ENCODE results near the gene KIAA0513.

KIAA0513 gene

DNA sequence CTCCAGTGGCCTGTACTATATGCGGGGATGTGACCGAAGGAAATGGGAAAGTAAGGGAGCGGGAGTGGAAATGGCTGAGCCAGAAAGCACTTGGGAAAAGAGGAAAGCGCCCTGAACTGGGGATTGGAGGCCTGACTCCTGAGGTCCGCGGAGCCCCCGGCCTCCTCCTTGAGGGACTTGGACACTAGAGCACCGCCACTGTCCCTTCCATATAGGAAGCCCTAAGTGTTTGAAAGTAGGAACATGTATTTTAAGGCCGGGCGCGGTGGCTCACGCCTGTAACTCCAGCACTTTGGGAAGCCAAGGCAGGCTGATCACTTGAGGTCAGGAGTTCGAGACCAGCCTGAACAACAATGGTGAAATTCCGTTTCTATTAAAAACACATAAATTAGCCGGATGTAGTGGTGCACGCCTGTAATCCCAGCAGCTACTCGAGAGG lies 15.7 kb upstream of the KIAA0513 start:
- TF ChIP-seq POLR2AphosphoS5 (IDR thresholded peaks at IDR 0.05; ENCODE audit: low read depth) (no peak), SPI1 (IDR thresholded peaks at IDR 0.05; ENCODE audit: borderline replicate concordance, low read depth) (no peak), GABPA (IDR thresholded peaks at IDR 0.05; ENCODE audit: low read depth) (no peak)
- TF ChIP-seq, protein P1, sequence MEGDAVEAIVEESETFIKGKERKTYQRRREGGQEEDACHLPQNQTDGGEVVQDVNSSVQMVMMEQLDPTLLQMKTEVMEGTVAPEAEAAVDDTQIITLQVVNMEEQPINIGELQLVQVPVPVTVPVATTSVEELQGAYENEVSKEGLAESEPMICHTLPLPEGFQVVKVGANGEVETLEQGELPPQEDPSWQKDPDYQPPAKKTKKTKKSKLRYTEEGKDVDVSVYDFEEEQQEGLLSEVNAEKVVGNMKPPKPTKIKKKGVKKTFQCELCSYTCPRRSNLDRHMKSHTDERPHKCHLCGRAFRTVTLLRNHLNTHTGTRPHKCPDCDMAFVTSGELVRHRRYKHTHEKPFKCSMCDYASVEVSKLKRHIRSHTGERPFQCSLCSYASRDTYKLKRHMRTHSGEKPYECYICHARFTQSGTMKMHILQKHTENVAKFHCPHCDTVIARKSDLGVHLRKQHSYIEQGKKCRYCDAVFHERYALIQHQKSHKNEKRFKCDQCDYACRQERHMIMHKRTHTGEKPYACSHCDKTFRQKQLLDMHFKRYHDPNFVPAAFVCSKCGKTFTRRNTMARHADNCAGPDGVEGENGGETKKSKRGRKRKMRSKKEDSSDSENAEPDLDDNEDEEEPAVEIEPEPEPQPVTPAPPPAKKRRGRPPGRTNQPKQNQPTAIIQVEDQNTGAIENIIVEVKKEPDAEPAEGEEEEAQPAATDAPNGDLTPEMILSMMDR (IDR thresholded peaks at IDR 0.05; ENCODE audit: insufficient read depth, low read length) = no peak
- TF ChIP-seq, protein P2, sequence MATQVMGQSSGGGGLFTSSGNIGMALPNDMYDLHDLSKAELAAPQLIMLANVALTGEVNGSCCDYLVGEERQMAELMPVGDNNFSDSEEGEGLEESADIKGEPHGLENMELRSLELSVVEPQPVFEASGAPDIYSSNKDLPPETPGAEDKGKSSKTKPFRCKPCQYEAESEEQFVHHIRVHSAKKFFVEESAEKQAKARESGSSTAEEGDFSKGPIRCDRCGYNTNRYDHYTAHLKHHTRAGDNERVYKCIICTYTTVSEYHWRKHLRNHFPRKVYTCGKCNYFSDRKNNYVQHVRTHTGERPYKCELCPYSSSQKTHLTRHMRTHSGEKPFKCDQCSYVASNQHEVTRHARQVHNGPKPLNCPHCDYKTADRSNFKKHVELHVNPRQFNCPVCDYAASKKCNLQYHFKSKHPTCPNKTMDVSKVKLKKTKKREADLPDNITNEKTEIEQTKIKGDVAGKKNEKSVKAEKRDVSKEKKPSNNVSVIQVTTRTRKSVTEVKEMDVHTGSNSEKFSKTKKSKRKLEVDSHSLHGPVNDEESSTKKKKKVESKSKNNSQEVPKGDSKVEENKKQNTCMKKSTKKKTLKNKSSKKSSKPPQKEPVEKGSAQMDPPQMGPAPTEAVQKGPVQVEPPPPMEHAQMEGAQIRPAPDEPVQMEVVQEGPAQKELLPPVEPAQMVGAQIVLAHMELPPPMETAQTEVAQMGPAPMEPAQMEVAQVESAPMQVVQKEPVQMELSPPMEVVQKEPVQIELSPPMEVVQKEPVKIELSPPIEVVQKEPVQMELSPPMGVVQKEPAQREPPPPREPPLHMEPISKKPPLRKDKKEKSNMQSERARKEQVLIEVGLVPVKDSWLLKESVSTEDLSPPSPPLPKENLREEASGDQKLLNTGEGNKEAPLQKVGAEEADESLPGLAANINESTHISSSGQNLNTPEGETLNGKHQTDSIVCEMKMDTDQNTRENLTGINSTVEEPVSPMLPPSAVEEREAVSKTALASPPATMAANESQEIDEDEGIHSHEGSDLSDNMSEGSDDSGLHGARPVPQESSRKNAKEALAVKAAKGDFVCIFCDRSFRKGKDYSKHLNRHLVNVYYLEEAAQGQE (IDR thresholded peaks at IDR 0.05; ENCODE audit: insufficient replicate concordance, low read depth) = no peak
- H3K27ac ChIP-seq (replicated peaks) = peak overlapping the region; percentile 97

DNA sequence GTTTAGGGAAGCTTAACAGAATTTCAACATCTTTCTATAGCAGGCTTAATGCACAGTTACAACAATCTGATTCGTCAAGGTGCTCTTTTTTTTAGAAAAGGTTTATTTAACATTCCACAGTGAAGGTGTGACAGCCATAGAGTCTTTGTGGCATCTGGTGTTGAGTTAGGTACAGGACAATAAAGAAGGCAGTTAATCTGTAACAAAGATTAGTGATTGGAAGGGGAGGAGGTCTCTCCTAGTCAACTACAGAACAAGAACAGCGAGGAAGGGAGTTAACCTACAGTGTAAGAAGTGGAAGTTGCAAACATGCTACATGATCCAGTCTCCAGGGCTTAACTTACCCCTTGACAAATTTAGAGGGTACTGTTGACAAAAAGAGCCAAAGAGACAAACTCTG lies 13.3 kb upstream of the KIAA0513 start:
- TF ChIP-seq, protein P2 (IDR thresholded peaks at IDR 0.05; ENCODE audit: insufficient replicate concordance, low read depth) = no peak
- no peak for TF ChIP-seq SPI1 (IDR thresholded peaks at IDR 0.05; ENCODE audit: borderline replicate concordance, low read depth)
- TF ChIP-seq GABPA (IDR thresholded peaks at IDR 0.05; ENCODE audit: low read depth) = no peak
- TF ChIP-seq POLR2AphosphoS5 (IDR thresholded peaks at IDR 0.05; ENCODE audit: low read depth) = no peak
- TF ChIP-seq, protein P1 (IDR thresholded peaks at IDR 0.05; ENCODE audit: insufficient read depth, low read length) = no peak
- DNase-seq (ENCODE audit: low read depth in 1 of 2, low spot score in 1 of 2) = peak in 1 of 2 experiments; percentile 28

More for the DNA sequence above, 15.7 kb upstream of the KIAA0513 start:
- peak overlapping the region; percentile 92 for H3K4me3 ChIP-seq (replicated peaks; ENCODE audit: insufficient read depth, low read length)
- H3K27me3 ChIP-seq (ENCODE audit: insufficient read depth, poor library complexity, severe bottlenecking) = no peaks in the 10 kb centered on the region
- no peak for DNase-seq (ENCODE audit: low read depth in 1 of 2, low spot score in 1 of 2)

DNA sequence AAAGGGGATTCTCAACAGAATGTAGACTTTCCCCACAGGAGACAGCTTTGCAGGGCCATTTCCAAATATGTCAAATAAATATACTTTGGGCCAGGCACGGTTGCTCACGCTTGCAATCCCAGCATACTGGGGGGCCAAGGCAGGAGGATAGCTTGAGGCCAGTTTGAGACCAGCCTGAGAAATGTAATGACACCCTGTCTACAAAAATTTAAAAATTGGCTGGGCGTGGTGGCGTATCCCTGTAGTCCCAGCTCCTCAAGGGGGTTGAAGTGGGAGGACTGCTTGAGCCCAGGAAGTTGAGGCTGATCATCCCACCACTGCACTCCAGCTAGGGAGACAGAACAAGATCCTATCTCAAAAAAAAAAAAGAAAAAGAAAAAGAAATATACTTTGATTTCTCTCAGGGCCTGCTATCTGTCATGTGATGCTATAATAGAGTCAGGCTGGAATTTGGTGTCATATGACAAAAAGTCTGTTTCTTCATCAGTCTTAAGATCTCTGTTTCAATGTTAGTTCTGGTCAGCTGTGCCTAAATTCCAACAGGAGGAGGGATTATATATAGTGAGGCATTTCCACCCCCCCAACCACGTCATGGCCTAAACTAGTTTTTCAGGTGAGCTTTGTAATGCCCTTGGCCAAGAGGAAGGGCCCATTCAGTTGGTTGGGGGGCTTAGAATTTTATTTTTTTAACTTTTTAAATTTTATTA lies 12.0 kb upstream of the KIAA0513 start:
- Histone ChIP-seq H3K27ac (replicated peaks) (no peak overlapping the region), H3K4me3 (replicated peaks; ENCODE audit: insufficient read depth, low read length) (no peak overlapping the region), H3K27me3 (ENCODE audit: insufficient read depth, poor library complexity, severe bottlenecking) (no peaks in the 10 kb centered on the region)
- TF ChIP-seq POLR2AphosphoS5 (IDR thresholded peaks at IDR 0.05; ENCODE audit: low read depth) = no peak
- TF ChIP-seq, protein P1 (IDR thresholded peaks at IDR 0.05; ENCODE audit: insufficient read depth, low read length) = no peak
- TF ChIP-seq GABPA (IDR thresholded peaks at IDR 0.05; ENCODE audit: low read depth) = no peak
- TF ChIP-seq, protein P2 (IDR thresholded peaks at IDR 0.05; ENCODE audit: insufficient replicate concordance, low read depth) = no peak
- TF ChIP-seq SPI1 (IDR thresholded peaks at IDR 0.05; ENCODE audit: borderline replicate concordance, low read depth) = no peak
- no peak for DNase-seq (ENCODE audit: low read depth in 1 of 2, low spot score in 1 of 2)

More for the DNA sequence above, 13.3 kb upstream of the KIAA0513 start:
- H3K27me3 ChIP-seq (ENCODE audit: insufficient read depth, poor library complexity, severe bottlenecking) = no peaks in the 10 kb centered on the region
- H3K4me3 ChIP-seq (replicated peaks; ENCODE audit: insufficient read depth, low read length) = no peak overlapping the region
- H3K27ac ChIP-seq (replicated peaks) = peak overlapping the region; percentile 42
